Stimulated activated CD8-positive, alpha-beta memory T cell treated with anti-CD3 and anti-CD28 coated beads, Interleukin-15, amount 100 ng/mL, for 4 hours (primary cell): ENCODE measurements around the gene ESPN.
"Not testable (repeated sequence)": the region's sequence is repeated elsewhere in the genome, so short reads cannot be mapped to it uniquely, and the experiment has no call there.

Experiments
- DNase-seq, 2 donors: peaks; one replicate each; pipeline ENCODE4 v3.0.0-alpha.2; 2020; ENCODE audit warnings: low read depth in 2 of 2

ESPN gene

DNA sequence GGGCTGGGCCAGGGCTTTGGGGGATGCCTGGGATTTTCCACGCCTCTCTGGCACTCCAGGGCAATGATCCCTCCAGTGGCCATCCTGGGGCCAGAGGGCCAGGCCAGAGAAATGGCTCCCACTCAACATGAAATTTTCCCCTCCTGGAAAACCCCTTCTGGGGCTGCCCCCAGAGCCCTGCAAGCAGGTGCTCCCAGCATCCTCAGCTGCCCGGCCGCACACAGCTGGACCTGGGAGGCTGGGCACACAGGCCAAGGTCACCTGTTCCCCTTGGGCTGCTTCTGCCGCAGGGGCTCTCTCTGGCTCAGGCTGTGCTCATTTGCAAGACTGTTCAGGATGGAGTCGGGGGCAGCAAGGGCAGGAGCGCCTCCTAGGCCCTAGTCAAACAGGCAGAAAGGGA, 3.9 kb downstream of the ESPN start:
- not testable (repeated sequence) for DNase-seq

DNA sequence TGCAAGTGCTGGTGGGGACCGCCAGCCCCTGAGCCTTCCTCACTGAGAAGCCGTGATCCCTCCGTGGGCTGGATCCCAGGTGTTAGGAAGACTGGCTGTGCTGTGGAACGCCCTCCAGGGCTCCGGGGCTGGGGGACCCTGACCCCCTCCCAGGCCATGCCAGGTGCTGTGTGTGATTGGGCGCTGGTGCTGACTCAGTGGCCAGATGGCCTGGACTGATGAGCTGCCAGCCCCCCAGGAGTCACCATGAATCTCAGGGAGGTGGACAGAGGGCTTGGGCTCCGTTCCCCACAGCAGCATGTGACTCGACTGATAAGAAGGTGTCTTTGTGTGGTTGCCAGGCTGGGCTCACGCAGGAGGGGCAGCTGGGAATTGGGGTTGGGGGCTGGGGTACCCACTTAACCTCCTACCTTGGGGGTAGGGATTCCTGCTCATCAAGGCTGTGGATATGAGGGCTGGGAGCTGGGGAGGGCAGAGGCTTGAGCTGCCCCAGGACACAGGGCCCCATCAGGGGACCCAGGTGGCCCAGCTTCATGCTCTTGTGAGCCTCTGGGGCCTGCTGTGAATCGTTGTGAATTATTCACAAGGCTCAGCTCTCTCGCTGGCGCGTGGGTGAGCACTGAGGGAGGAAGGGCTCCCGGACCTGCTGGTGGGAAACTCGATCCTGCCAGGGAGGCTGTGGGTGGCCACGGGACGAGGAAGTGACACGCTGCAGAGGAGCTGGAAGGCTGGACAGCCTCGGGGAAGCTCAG, 5.3 kb downstream of the ESPN start:
- DNase-seq, result not testable (repeated sequence)

GRCh38 chr1:6431645-6432579, 7.3 kb downstream of the ESPN start:
- DNase-seq, result not testable (repeated sequence)

- DNase-seq, result no peak
Measured at GRCh38 chr1:6434186-6434585, 9.6 kb downstream of the ESPN start.

DNA sequence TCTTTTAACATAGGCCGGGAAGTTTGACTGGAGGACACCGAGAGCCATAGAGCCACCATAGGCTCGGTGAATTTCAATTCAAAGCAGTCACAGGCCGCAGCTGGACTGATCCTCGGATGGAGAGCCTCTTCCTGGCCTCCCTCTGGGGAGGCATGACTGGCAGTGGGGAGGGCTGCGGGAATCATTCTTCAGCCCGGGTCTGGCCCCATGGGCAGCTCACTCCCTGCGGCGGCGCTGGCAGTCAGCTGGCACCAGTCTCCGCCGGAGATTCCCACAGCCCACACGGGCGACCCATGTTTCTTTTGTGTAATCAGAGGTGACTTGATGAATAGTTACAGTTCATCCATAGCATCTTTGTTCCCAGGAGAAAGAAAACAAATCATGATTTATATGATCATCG, 10.6 kb downstream of the ESPN start:
- no peak for DNase-seq

GRCh38 chr1:6435547-6435946, 11.0 kb downstream of the ESPN start:
- no peak for DNase-seq

- DNase-seq, result not testable (repeated sequence)
Measured at GRCh38 chr1:6436277-6436676, 11.7 kb downstream of the ESPN start.

GRCh38 chr1:6437012-6437700, 12.6 kb downstream of the ESPN start:
- DNase-seq, result not testable (repeated sequence)

DNA sequence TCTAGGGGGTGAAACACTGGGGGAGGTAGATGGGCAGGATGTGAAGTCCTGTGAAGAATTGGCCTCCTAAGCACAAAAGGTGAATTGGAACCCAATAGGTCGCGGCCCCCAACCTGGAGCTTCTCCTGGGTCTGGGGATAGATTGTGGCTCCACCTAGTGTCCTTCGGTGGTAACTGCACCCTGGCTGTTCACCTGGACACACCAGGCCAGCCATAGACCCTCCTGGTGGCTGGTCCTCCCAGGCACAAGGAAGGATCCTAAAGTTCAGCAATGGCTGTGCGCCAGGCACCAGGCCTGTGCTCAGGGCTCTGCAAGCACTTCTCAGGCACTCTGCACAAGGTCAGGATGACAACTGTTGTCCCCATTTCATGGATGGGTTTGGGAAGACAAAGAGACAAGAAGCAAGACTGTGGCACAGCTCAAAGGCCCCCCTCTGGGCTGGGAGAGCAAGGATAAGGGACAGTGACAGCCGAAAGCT, 13.5 kb downstream of the ESPN start:
- peak in 1 of 2 donors; percentile 46 for DNase-seq

GRCh38 chr1:6440198-6441126, 15.9 kb downstream of the ESPN start:
- peak; percentile 46 to 48 for DNase-seq

DNA sequence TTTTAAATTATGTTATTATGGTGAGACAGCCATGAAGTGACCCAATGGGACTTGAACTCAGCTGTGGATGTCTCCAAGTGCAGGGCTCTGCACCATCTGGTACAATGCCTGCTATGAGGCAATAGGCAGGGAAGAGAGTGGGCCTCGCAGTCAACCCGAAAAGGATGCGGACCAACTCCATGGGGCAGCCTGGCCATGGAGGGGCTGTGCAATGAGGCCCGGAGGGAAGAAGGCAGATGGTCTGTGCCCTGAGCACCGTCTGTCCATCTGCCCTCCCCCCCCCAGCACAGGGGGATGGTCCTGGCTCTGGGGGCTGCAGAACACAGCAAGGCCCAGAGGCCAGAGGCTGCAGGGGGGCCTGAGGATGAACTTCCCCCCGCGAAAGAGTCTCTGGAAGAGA, 17.0 kb downstream of the ESPN start:
- no peak for DNase-seq

- no peak for DNase-seq
Measured at GRCh38 chr1:6443339-6444115, 19.0 kb downstream of the ESPN start.

GRCh38 chr1:6444377-6444776, 19.8 kb downstream of the ESPN start:
- no peak for DNase-seq

DNA sequence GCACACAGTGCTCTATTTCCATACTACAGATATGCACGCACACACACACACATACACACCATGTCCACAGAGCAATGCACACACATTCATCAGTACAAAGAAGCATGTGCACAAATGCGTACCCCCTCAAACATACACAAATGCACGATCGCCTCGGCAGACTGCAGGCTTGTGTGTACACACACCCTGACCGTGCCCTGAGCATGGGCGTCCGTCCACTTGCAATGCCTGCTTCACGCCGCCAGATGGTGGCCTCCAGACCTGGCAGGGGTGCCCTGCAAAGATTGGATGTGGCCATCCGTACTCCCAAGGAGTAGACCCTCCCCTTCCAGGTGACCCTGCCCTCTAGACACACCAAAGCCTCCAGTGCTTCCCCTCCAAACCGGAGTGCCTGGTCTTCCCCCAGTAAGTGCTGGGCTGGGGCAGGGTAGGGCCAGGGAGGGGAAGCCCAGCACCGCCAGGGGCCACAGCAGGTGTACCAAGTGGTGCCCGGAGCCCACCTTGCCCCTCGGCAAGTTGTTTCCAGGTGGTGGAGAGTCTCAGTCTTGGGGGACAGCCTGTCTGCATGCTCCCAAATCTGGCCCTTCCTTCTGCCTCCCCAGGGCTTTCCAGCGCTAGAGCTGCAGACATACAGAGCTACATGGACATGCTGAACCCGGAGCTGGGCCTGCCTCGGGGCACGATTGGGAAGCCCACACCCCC, 20.6 kb downstream of the ESPN start:
- no peak for DNase-seq

DNA sequence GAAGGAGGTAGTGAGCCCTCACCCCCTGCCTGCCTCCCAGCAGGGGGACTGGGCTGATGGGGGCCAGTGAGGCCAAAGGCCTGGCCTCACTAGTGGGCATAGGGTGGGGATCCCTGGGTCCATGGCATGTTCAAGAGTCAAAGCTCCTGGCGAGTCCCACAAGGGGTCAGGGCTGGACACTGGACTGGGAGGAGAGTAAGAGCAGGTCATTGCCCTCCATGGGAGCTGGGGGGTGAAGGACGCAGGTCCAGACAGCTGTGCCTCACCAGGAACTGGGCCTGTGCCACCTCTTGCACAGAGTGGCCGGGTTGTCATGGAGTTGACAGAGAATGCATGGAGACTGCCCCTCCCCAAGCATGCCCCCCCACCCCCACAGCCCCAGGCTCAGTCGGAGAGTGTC, 21.4 kb downstream of the ESPN start:
- DNase-seq, result not testable (repeated sequence)

DNA sequence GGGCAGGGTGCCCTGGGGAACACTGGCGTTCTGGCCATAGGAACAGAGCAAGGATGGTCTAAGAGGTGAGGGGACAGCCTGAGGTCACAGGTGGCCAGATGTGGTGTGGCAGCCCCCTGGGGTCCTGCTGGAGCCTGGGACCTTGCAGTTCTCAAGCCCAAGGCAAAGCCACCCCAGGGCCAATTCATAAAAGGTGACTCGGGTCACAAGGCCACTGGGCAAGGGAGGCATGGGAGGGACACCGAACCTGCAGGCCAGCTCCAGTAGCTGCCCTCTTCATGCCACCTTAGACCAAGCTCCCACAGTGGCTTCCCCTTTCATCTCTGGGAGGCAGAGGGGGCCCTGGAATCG, 22.1 kb downstream of the ESPN start:
- DNase-seq, result no peak

DNA sequence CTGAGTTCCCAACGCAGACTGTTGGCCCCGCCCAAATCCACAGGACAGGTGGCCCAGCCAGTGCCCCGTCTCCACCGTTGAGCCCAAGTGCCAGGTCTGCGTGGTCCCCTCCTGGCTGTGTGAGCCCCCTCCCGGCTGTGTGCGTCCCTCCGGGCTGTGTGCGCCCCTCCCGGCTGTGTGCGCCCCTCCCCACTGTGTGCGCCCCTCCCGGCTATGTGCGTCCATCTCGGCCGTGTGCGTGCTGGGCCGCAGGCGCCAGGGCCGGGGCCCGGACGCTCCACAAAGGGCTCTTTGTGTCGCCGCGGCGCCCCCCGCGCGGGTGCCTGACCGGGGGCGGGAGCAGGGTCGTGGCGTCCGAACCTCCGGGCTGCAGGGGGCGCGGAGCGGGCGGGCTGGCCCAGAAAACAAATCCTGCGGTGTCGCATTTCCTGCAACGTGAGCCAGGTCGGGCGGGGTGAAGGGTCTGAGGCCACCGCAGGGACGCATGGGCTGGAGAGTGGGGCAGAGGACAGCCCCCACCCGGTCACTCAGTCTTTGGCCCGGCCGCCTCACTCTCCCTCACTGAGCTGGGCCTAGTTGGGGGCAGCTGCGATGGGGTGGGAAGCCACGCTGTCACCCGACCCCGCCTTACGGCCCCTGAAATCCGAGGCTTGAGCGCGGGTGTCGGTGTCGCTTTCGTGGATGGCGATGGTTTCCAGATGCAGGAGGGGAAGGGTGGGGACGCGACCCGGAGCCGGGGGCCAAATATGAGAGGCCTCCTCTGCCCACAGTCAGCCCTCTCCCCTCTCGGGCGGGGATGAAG, 22.6 kb downstream of the ESPN start:
- DNase-seq, result no peak

- DNase-seq, result peak in 1 of 2 donors; percentile 29
Measured at GRCh38 chr1:6447818-6448748, 23.5 kb downstream of the ESPN start.
